Endometrium (tissue), 2 donors: ENCODE data around the gene GRM7.

Experiments
- FAIRE-seq: peaks from 2 replicates; lab custom pipeline; 2012; peaks lifted over from hg19 to GRCh38; lab: Jason Lieb, UNC
- donor health status: control.
- donor health status: control.

The GRM7 gene

GRCh38 chr3:7728566-7729519, 867.9 kb downstream of the GRM7 start:
- FAIRE-seq: no peak

GRCh38 chr3:7733933-7734332, 873.0 kb downstream of the GRM7 start:
- no peak for FAIRE-seq

- FAIRE-seq: no peak
Observed at GRCh38 chr3:7734456-7734855, 873.5 kb downstream of the GRM7 start.

DNA sequence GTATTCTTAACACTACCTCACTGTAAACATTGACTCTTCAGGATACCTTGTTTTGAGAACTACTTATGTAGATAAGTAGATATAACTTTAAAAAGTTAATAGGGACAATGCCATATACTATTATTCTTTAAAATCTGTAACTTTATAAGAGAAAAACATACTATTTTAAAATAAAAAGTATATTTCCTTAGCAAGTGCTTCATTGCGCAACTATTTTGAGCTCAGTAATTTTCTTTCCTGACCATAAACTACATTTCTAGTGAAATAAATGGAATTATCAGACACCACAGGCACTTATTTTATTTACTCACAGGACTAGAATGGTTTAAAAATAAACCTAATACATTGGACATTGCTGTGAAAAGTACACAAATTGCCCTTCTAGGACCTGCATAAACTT, 876.3 kb downstream of the GRM7 start:
- no peak for FAIRE-seq

- no peak for FAIRE-seq
Observed at GRCh38 chr3:7739754-7740153, 878.8 kb downstream of the GRM7 start.

- FAIRE-seq: no peak
Observed at GRCh38 chr3:7740458-7740857, 879.5 kb downstream of the GRM7 start.

GRCh38 chr3:7744850-7745249, 883.9 kb downstream of the GRM7 start:
- no peak for FAIRE-seq

DNA sequence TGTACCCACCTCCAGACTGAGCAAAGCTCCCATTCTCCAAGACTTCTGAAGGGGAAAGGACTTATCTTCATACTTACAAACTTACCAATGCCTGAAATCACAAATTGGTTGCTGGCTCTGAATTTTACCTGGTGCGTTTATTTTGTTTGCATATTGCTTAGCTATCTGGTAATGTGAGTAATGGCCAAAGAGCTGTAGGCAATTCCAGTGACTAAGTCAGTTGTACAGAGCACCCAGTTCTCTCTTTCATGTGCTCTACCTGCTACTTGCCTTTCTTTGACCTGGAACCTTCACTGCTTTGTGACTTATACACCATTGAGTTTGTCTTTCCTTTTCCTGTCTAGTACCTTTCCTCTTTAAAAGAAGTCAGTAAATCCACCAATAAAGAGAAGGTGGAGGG, 884.8 kb downstream of the GRM7 start:
- no peak for FAIRE-seq

DNA sequence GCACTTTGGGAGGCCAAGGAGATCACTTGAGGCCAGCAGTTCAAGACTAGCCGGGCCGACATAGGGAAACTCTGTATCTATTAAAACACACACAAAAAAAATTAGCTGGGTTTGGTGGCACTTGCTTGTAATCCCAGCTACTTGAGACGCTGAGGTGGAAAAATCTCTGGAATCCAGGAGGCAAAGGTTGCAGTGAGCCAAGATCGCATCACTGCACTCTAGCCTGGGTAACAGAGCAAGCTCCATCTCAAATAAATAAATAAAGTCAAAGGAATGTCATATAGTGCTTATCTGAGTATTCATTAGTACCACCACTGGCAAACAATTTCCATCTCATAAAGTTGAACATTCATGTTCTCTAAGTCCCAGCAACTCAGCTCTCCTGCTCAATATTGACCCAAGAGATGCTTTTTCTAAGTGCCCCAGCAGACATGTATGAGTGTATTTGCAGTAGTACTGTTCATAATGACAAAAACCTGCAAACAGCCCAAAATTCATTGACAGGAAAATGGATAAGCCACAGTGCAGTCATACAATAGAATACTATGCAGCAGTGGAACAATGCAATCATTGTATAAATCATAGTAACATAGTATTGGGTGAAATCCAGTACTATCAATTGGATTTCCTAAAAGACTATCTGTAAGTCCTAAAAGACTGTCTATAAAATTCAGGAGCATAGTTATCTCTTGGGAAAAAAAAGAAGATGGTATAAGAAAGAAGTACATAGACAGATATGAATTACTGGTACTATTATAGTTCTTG, 889.2 kb downstream of the GRM7 start:
- no peak for FAIRE-seq

- FAIRE-seq: no peak
Observed at GRCh38 chr3:7752005-7752404, 891.1 kb downstream of the GRM7 start.

DNA sequence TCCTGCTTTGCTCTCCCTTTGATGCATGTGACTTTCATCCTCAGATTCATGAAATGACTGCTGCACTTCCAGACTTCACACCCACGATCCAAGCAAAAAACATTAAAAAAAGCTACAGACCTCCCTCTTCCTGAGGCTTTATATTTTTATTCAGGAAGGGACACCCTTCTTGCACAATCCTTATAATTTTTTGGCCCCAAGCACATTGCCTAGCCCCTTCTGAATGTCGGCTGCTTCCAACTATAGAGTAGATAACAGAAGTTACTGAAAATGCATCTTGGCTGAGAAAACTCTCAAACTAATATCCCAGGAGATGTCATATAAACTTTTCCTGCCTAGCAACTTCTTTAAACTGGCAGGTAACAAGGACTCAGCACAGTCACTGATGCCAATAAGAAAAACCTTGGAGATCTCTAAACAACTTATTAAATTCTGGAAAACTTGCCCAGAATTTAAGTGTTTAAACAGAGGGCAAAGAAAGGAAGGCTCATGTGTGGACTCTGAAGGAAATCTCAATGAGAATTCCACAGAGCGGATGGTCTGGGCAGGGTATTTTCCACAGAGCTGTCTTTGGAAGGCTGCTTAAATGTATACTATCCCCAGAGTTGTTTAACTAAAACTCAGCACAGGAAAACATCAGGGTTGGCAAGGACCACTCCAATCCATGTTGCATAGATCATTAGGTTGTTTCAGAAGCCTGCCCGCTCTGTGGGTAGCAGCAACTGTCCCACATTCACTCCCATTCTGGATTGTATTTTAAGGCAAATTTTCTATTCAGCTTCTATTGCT, 893.9 kb downstream of the GRM7 start:
- no peak for FAIRE-seq

GRCh38 chr3:7759630-7760029, 898.7 kb downstream of the GRM7 start:
- FAIRE-seq: no peak

GRCh38 chr3:7760718-7761117, 899.8 kb downstream of the GRM7 start:
- no peak for FAIRE-seq

DNA sequence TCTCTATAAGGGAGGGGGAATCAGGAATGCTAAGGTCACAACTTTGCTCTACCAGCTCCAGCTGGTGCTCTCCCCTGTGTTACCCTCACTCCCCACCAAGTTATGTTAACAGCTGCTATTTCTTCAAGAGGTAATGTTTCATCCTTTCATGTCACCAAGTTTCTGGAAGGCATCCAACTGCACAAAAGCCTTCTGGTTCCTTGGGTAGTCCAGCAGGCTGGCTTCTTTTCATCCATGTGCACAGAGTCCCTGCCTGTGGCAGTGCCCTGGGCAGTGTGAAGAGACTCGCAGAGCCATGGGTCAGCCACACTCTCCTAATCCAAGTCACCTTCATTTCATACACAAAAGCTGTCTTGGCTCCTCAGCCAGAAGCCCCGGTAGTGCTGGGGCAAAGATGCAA, 903.2 kb downstream of the GRM7 start:
- FAIRE-seq: no peak

DNA sequence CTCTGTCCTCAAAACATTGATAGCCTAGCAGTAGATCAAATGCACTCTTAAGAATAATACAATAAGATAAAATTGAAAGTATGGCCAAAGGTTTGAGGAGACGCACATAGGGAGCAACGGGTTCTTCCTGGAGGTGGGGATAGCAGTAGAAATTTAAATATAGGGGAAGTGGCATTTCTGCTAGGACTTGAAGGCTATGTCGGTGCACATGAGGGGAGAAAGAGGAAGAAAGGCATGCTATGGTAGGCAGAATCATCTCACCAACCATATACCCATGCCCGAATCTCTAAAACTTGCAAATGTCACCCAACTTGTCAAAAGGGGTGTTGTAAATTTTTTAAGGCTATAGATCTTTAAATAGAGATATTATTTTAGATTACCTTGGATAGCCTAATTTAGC, 905.6 kb downstream of the GRM7 start:
- no peak for FAIRE-seq

DNA sequence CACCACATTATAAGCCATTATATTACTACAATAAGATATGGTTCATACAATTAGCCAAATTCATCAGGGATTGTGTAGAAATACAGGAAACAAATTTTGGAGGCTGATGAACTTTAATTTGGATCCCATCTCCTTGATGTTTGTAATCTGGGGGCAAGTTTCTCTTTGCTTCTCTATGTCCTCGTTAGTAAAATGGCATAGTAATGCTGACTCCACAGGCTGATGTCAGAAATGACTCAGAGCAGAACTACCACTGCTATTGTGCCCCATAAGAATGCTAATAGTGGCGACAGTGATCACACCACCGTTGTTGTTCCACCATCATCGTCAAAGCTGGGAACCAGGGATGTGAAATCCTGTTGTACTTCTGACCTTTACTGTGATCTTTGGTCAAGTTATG, 918.4 kb downstream of the GRM7 start:
- FAIRE-seq: no peak

- FAIRE-seq: no peak
Observed at GRCh38 chr3:7781395-7781794, 920.5 kb downstream of the GRM7 start.

DNA sequence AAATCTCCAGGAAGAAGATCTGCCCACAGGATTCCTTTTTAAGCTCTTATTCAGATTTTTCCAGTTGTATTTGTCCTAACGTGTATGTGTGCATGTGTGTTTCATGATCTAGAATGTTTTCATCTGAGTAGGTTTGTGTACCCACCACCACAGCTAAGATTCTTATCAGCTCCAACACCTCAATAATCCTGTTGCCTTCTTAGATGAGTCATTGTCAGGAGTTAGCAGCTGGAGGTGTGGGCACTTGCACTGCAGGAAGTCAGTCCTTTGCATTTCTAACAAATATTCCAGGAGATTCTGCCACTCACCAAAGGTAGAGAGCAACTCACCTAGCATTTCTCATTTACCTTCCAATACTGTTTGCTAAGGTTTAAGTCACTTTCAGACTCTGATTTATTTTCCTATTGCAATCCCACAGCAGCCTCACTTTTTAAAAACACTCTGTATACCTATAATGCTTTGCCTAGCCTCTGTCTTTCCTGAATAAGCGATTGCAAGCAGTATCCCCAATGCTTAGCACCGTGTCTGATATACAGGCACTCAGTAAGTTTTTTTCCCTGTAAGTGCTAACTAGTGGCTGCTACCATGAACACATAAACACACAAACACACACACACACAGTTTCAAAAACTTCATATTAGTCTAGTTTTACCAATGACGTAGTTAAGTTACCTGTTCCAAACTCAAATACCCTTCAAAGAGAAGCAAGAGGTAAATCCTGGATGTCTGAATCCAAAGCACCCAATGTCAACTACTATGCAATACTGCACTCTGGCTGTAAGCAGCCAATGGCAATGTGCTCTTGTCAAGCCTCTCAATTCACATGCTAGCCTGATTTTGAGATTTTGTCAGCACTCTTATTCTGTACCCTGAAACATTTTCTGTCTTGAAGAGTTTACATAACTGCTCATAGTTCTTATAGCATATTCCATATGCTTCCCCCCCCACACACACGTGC, 927.2 kb downstream of the GRM7 start:
- no peak for FAIRE-seq

- FAIRE-seq: no peak
Observed at GRCh38 chr3:7788881-7789280, 928.0 kb downstream of the GRM7 start.

DNA sequence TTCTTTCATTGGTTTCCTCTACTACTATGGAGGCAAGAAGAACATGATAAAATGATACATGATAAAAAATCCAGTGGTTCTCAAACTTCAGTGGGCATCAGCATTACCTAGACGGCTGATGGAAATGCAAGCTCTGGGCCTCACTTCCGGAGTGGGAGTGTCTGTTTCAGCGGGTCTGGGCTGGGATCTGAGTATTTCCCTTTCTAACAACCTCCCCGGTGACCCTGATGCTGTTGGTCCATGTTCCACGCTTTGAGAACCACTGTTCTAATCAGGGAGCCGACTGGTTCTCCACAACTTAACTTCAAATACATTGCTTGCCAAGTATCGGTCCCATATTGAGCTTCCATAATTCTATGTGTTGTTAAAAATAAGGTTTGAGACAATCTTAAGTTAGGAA, 928.4 kb downstream of the GRM7 start:
- no peak for FAIRE-seq

GRCh38 chr3:7790141-7790540, 929.2 kb downstream of the GRM7 start:
- FAIRE-seq: no peak
